ENCODE results near the gene CYP24A1. TPM values are rescaled to one million over a fixed set of nuclear protein-coding genes. Genes with fewer than 3 reads are reported as not detected.

Gene CYP24A1
- total and polyA plus RNA-seq, 2 of the 8 experiments (the other 6 are each of a cell fraction or from before 2014, with no cell fraction given) = not detected

DNA sequence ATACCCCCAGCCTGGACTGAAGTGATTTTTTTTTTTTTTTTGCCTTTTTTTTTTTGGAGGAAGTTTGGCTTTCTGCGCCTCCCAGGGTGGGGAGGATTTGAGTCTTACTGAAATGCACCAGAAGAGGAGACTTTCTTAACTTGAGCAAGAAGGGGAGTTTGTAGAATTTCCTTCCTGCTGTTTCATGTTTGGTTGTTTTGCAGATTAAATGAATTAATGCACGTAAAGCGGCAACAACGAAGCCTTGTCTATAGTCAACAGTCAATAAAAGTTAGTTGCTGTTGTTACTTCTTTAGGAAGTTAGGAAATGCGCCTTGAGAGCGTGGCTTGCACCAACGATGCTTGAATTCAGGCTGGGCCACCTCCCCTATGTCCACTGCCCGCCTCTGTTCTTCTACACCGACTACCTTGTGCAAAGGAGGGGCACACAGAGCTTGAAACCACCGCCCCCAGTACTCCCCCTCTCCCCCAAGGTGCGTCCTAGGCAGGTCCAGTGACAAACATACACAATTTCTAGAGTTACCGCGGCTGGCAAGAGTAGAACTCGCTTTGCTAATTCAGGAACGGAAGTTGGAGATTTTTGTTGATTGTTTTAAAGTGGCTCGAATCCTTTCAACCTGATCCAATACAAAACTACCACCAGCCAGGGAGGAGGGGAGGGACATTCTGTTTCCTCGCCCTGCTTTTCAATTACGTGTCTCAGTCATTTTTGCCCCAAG, 830 bp upstream of the CYP24A1 start (continued):
- TF ChIP-seq CBX8 (IDR thresholded peaks at IDR 0.05; ENCODE audit: borderline replicate concordance, low read depth, low read length) = no peak
- no peak for TF ChIP-seq ZNF274 (IDR thresholded peaks at IDR 0.05; ENCODE audit: borderline replicate concordance, extremely low read depth, low read length)
- no peak for TF ChIP-seq GABPA (IDR thresholded peaks at IDR 0.05; ENCODE audit: borderline replicate concordance, insufficient read depth, low read length)
- TF ChIP-seq SUZ12 (IDR thresholded peaks at IDR 0.05; ENCODE audit: low read length) = peak; percentile 59; the same call in 1 of the 2 replicates
- no peak for TF ChIP-seq POU5F1 (IDR thresholded peaks at IDR 0.05; ENCODE audit: low read depth, low read length)
